Measurements from ENCODE around the gene HDAC4. TPM values are rescaled to one million over a fixed set of nuclear protein-coding genes. Genes with fewer than 3 reads are reported as not detected.

The HDAC4 gene
- polyA plus RNA-seq, 1 donor (not counting 4 experiments of a cell fraction or from before 2014, with no cell fraction given): 2.9 TPM

GRCh38 chr2:239164335-239164871 lies 236.4 kb downstream of the HDAC4 start:
- H3K9me1 ChIP-seq (ENCODE audit: control insufficient read depth, extremely low read depth, insufficient read depth, low read length): no peaks in the 10 kb centered on the region
- dilution Hi-C loops (cut with MboI; ENCODE audit: extremely low pct_ligation_motif_present, low sequenced_read_pairs): no loop called here
- no peaks in the 10 kb centered on the region for H4K20me1 ChIP-seq (ENCODE audit: control insufficient read depth, extremely low read depth, insufficient read depth, low read length)
- no peak overlapping the region for H3K9ac ChIP-seq (ENCODE audit: control insufficient read depth, extremely low read depth, insufficient read depth, low read length)
- no peak for DNase-seq (ENCODE audit: low read depth, low spot score)
- no peak overlapping the region for H2AFZ ChIP-seq (ENCODE audit: control insufficient read depth, low read length)
- H3K4me2 ChIP-seq (ENCODE audit: control insufficient read depth, extremely low read depth, insufficient read depth, low read depth, low read length): no peak overlapping the region
- no peaks in the 10 kb centered on the region for H3K27me3 ChIP-seq (ENCODE audit: control insufficient read depth, extremely low read depth, insufficient read depth, low read length)
- peaks cover 0 to 5% of the 10 kb centered on the region in 2 experiments for H3K36me3 ChIP-seq (ENCODE audit: control insufficient read depth in 2 of 2, extremely low read depth in 1 of 2, insufficient read depth in 2 of 2, low read length in 2 of 2)
- H3K9me3 ChIP-seq (ENCODE audit: control insufficient read depth, low read depth, low read length): no peaks in the 10 kb centered on the region
- FAIRE-seq: no peak
- no peak overlapping the region for H3K27ac ChIP-seq (ENCODE audit: control insufficient read depth, insufficient read depth, low read length)
- no peaks in the 10 kb centered on the region for H3K79me2 ChIP-seq (ENCODE audit: control insufficient read depth, insufficient read depth, low read length)
- no peak overlapping the region for H3K4me3 ChIP-seq (ENCODE audit: control insufficient read depth in 2 of 3, extremely low read depth in 1 of 3, insufficient read depth in 2 of 3, low read depth in 1 of 3, low read length in 3 of 3)
- no peaks in the 10 kb centered on the region for H3K4me1 ChIP-seq (ENCODE audit: control insufficient read depth, extremely low read depth, insufficient read depth, low read length)
- TF ChIP-seq CTCF (optimal IDR thresholded peaks at IDR 0.05 in 1 of 3, IDR thresholded peaks at IDR 0.05 in 1 of 3, conservative IDR thresholded peaks at IDR 0.05 in 1 of 3; ENCODE audit: extremely low read depth in 1 of 3, insufficient read depth in 2 of 3, low read length in 3 of 3): no peak
- no peak for TF ChIP-seq EZH2 (IDR thresholded peaks at IDR 0.05; ENCODE audit: low read length)

- Histone ChIP-seq H3K4me1 (ENCODE audit: control insufficient read depth, extremely low read depth, insufficient read depth, low read length) (no peaks in the 10 kb centered on the region), H3K36me3 (ENCODE audit: control insufficient read depth in 2 of 2, extremely low read depth in 1 of 2, insufficient read depth in 2 of 2, low read length in 2 of 2) (peaks cover 0 to 5% of the 10 kb centered on the region in 2 experiments), H4K20me1 (ENCODE audit: control insufficient read depth, extremely low read depth, insufficient read depth, low read length) (no peaks in the 10 kb centered on the region), H3K4me2 (ENCODE audit: control insufficient read depth, extremely low read depth, insufficient read depth, low read depth, low read length) (no peak overlapping the region), H3K9ac (ENCODE audit: control insufficient read depth, extremely low read depth, insufficient read depth, low read length) (no peak overlapping the region), H3K27me3 (ENCODE audit: control insufficient read depth, extremely low read depth, insufficient read depth, low read length) (no peaks in the 10 kb centered on the region), H3K4me3 (ENCODE audit: control insufficient read depth in 2 of 3, extremely low read depth in 1 of 3, insufficient read depth in 2 of 3, low read depth in 1 of 3, low read length in 3 of 3) (no peak overlapping the region), H3K79me2 (ENCODE audit: control insufficient read depth, insufficient read depth, low read length) (no peaks in the 10 kb centered on the region), H3K9me1 (ENCODE audit: control insufficient read depth, extremely low read depth, insufficient read depth, low read length) (no peaks in the 10 kb centered on the region), H3K9me3 (ENCODE audit: control insufficient read depth, low read depth, low read length) (no peaks in the 10 kb centered on the region), H2AFZ (ENCODE audit: control insufficient read depth, low read length) (no peak overlapping the region), H3K27ac (ENCODE audit: control insufficient read depth, insufficient read depth, low read length) (no peak overlapping the region)
- TF ChIP-seq EZH2 (IDR thresholded peaks at IDR 0.05; ENCODE audit: low read length): no peak
- no peak for TF ChIP-seq CTCF (optimal IDR thresholded peaks at IDR 0.05 in 1 of 3, IDR thresholded peaks at IDR 0.05 in 1 of 3, conservative IDR thresholded peaks at IDR 0.05 in 1 of 3; ENCODE audit: extremely low read depth in 1 of 3, insufficient read depth in 2 of 3, low read length in 3 of 3)
- dilution Hi-C loops (cut with MboI; ENCODE audit: extremely low pct_ligation_motif_present, low sequenced_read_pairs): no loop called here
- FAIRE-seq (no peak), DNase-seq (ENCODE audit: low read depth, low spot score) (no peak)
Measured at GRCh38 chr2:239163688-239164334, 237.0 kb downstream of the HDAC4 start.
